Karpas-422 (cell line): ENCODE measurements around the gene ROR1. TPM values are rescaled to one million over a fixed set of nuclear protein-coding genes. Genes with fewer than 3 reads are reported as not detected.

Source experiments
- DNase-seq: peaks from one replicate; pipeline ENCODE4 v3.0.0-alpha.2; 2015
- H2AFZ ChIP-seq: fragments of 200-600 bp; sonication (generic); 2 replicates; pipeline ENCODE4 v1.6.1; 2014; ENCODE audit warnings: antibody characterized with exemption, low read length, mixed read lengths
- H3K27ac ChIP-seq: fragments of 200-600 bp; sonication (generic); 2 replicates; pipeline ENCODE4 v1.5.1; 2014; ENCODE audit warnings: mild to moderate bottlenecking, low read length, moderate library complexity
- H3K27me3 ChIP-seq: fragments of 200-600 bp; sonication (generic); 2 replicates; pipeline ENCODE4 v1.6.1; 2014; ENCODE audit warnings: low read length, mixed read lengths
- H3K36me3 ChIP-seq: fragments of 200-600 bp; sonication (generic); 2 replicates; pipeline ENCODE4 v1.6.1; 2014; ENCODE audit warnings: low read length, mixed read lengths; ENCODE audit not compliant: insufficient read depth
- H3K4me1 ChIP-seq: fragments of 200-600 bp; sonication (generic); 2 replicates; pipeline ENCODE4 v1.6.1; 2014; ENCODE audit warnings: mild to moderate bottlenecking, low read length, mixed read lengths
- H3K4me2 ChIP-seq: fragments of 200-600 bp; sonication (generic); 2 replicates; pipeline ENCODE4 v1.6.1; 2014; ENCODE audit warnings: low read length, low read depth, mild to moderate bottlenecking; ENCODE audit not compliant: poor library complexity, severe bottlenecking
- H3K4me3 ChIP-seq: fragments of 200-600 bp; sonication (generic); 2 replicates; pipeline ENCODE4 v1.5.1; 2014; ENCODE audit warnings: mild to moderate bottlenecking, antibody characterized with exemption, low read length, mixed read lengths
- H3K79me2 ChIP-seq: fragments of 200-600 bp; sonication (generic); 2 replicates; pipeline ENCODE4 v1.6.1; 2014; ENCODE audit warnings: mild to moderate bottlenecking, low read length, mixed read lengths
- H3K9ac ChIP-seq: fragments of 200-600 bp; sonication (generic); 2 replicates; pipeline ENCODE4 v1.6.0; 2014; ENCODE audit warnings: low read length
- H3K9me2 ChIP-seq: fragments of 200-600 bp; sonication (generic), shearing (Covaris generic); replicated peaks from 2 replicates; pipeline ENCODE4 v1.6.0; 2014; ENCODE audit warnings: mild to moderate bottlenecking, low read length, moderate library complexity; ENCODE audit not compliant: insufficient read depth
- H3K9me3 ChIP-seq: fragments of 300-700, 200-600 bp; sonication (generic); 2 replicates; pipeline ENCODE4 v1.6.1; 2014; ENCODE audit warnings: low read length, mixed read lengths
- H4K20me1 ChIP-seq: fragments of 200-600 bp; sonication (generic); 2 replicates; pipeline ENCODE4 v1.6.1; 2014; ENCODE audit warnings: mild to moderate bottlenecking, antibody characterized with exemption, low read length, low read depth; ENCODE audit not compliant: insufficient read depth
- total RNA-seq: library from RNA; depleted of rRNA; stranded (reverse); fragments of >200 nt; shearing (Covaris generic); gene quantifications from 2 replicates; pipeline ENCODE4 v1.2.3, GENCODE V29; 2014; ENCODE audit warnings: low replicate concordance

ROR1 gene
- total RNA-seq, 1 experiment from 2014 or later: not detected

GRCh38 chr1:63931468-63931867 lies 157.7 kb downstream of the ROR1 start:
- H3K79me2 ChIP-seq: no peaks in the 10 kb centered on the region
- DNase-seq: no peak
- H3K4me3 ChIP-seq: no peak overlapping the region
- H3K27ac ChIP-seq: no peak overlapping the region
- H3K4me1 ChIP-seq: no peaks in the 10 kb centered on the region
- H3K36me3 ChIP-seq: no peaks in the 10 kb centered on the region
- H3K27me3 ChIP-seq: no peaks in the 10 kb centered on the region
- H3K4me2 ChIP-seq: no peak overlapping the region
- no peak overlapping the region for H3K9ac ChIP-seq
- H3K9me2 ChIP-seq: no peaks in the 10 kb centered on the region
- no peaks in the 10 kb centered on the region for H4K20me1 ChIP-seq
- no peak overlapping the region for H2AFZ ChIP-seq
- H3K9me3 ChIP-seq: no peaks in the 10 kb centered on the region

GRCh38 chr1:63934697-63935096 lies 160.9 kb downstream of the ROR1 start:
- H3K9ac ChIP-seq: no peak overlapping the region

GRCh38 chr1:63935143-63935542 lies 161.3 kb downstream of the ROR1 start:
- H3K9me3 ChIP-seq: no peaks in the 10 kb centered on the region
- H2AFZ ChIP-seq: no peak overlapping the region
- H4K20me1 ChIP-seq: no peaks in the 10 kb centered on the region
- H3K36me3 ChIP-seq: no peaks in the 10 kb centered on the region
- H3K9ac ChIP-seq: no peak overlapping the region
- no peak overlapping the region for H3K4me3 ChIP-seq
- H3K4me1 ChIP-seq: no peaks in the 10 kb centered on the region
- no peak overlapping the region for H3K27ac ChIP-seq
- no peak for DNase-seq
- no peaks in the 10 kb centered on the region for H3K27me3 ChIP-seq
- no peaks in the 10 kb centered on the region for H3K9me2 ChIP-seq
- no peak overlapping the region for H3K4me2 ChIP-seq
- H3K79me2 ChIP-seq: no peaks in the 10 kb centered on the region

More at GRCh38 chr1:63934697-63935096, 160.9 kb downstream of the ROR1 start:
- Histone ChIP-seq H3K79me2 (no peaks in the 10 kb centered on the region), H3K9me3 (no peaks in the 10 kb centered on the region), H3K4me1 (no peaks in the 10 kb centered on the region), H3K4me3 (no peak overlapping the region), H2AFZ (no peak overlapping the region), H3K27me3 (no peaks in the 10 kb centered on the region), H4K20me1 (no peaks in the 10 kb centered on the region), H3K4me2 (no peak overlapping the region), H3K27ac (no peak overlapping the region), H3K36me3 (no peaks in the 10 kb centered on the region), H3K9me2 (no peaks in the 10 kb centered on the region)
- no peak for DNase-seq

GRCh38 chr1:63935553-63935952 lies 161.7 kb downstream of the ROR1 start:
- H3K36me3 ChIP-seq: no peaks in the 10 kb centered on the region
- H3K9me3 ChIP-seq: no peaks in the 10 kb centered on the region
- H3K79me2 ChIP-seq: no peaks in the 10 kb centered on the region
- H3K9me2 ChIP-seq: no peaks in the 10 kb centered on the region
- no peak overlapping the region for H3K27ac ChIP-seq
- no peak overlapping the region for H3K9ac ChIP-seq
- DNase-seq: no peak
- H3K4me2 ChIP-seq: no peak overlapping the region
- H2AFZ ChIP-seq: no peak overlapping the region
- H4K20me1 ChIP-seq: no peaks in the 10 kb centered on the region
- no peaks in the 10 kb centered on the region for H3K27me3 ChIP-seq
- no peak overlapping the region for H3K4me3 ChIP-seq
- no peaks in the 10 kb centered on the region for H3K4me1 ChIP-seq

GRCh38 chr1:63936276-63936675 lies 162.5 kb downstream of the ROR1 start:
- Histone ChIP-seq H3K27me3 (no peaks in the 10 kb centered on the region), H3K79me2 (no peaks in the 10 kb centered on the region)

GRCh38 chr1:63936801-63937200 lies 163.0 kb downstream of the ROR1 start:
- Histone ChIP-seq H2AFZ (no peak overlapping the region), H3K4me3 (no peak overlapping the region), H3K36me3 (no peaks in the 10 kb centered on the region), H3K79me2 (no peaks in the 10 kb centered on the region), H3K27me3 (no peaks in the 10 kb centered on the region), H3K27ac (no peak overlapping the region), H3K4me1 (no peaks in the 10 kb centered on the region), H3K4me2 (no peak overlapping the region), H3K9me2 (no peaks in the 10 kb centered on the region), H4K20me1 (no peaks in the 10 kb centered on the region), H3K9ac (no peak overlapping the region), H3K9me3 (no peaks in the 10 kb centered on the region)
- no peak for DNase-seq

More at GRCh38 chr1:63936276-63936675, 162.5 kb downstream of the ROR1 start:
- no peak for DNase-seq
- no peak overlapping the region for H3K4me2 ChIP-seq
- no peaks in the 10 kb centered on the region for H3K4me1 ChIP-seq
- H3K36me3 ChIP-seq: no peaks in the 10 kb centered on the region
- H3K9me3 ChIP-seq: no peaks in the 10 kb centered on the region
- H3K9me2 ChIP-seq: no peaks in the 10 kb centered on the region
- H2AFZ ChIP-seq: no peak overlapping the region
- no peak overlapping the region for H3K27ac ChIP-seq
- H3K4me3 ChIP-seq: no peak overlapping the region
- no peak overlapping the region for H3K9ac ChIP-seq
- no peaks in the 10 kb centered on the region for H4K20me1 ChIP-seq

- no peak overlapping the region for H3K4me2 ChIP-seq
- no peaks in the 10 kb centered on the region for H3K9me3 ChIP-seq
- H2AFZ ChIP-seq: no peak overlapping the region
- no peak for DNase-seq
- H3K9me2 ChIP-seq: no peaks in the 10 kb centered on the region
- no peak overlapping the region for H3K27ac ChIP-seq
- H3K9ac ChIP-seq: no peak overlapping the region
- H3K36me3 ChIP-seq: no peaks in the 10 kb centered on the region
- no peaks in the 10 kb centered on the region for H3K79me2 ChIP-seq
- no peaks in the 10 kb centered on the region for H4K20me1 ChIP-seq
- no peaks in the 10 kb centered on the region for H3K4me1 ChIP-seq
- no peak overlapping the region for H3K4me3 ChIP-seq
- H3K27me3 ChIP-seq: no peaks in the 10 kb centered on the region
Observed at GRCh38 chr1:63937461-63938022, 163.7 kb downstream of the ROR1 start.

- Histone ChIP-seq H3K79me2 (no peaks in the 10 kb centered on the region), H3K27ac (no peak overlapping the region), H3K27me3 (no peaks in the 10 kb centered on the region), H2AFZ (no peak overlapping the region), H3K36me3 (no peaks in the 10 kb centered on the region), H4K20me1 (no peaks in the 10 kb centered on the region), H3K9ac (no peak overlapping the region), H3K9me3 (no peaks in the 10 kb centered on the region), H3K4me1 (no peaks in the 10 kb centered on the region), H3K4me2 (no peak overlapping the region), H3K4me3 (no peak overlapping the region), H3K9me2 (no peaks in the 10 kb centered on the region)
- no peak for DNase-seq
Observed at GRCh38 chr1:63940440-63940839, 166.6 kb downstream of the ROR1 start.

GRCh38 chr1:63943393-63943792 lies 169.6 kb downstream of the ROR1 start:
- H3K9me2 ChIP-seq: no peaks in the 10 kb centered on the region

More at GRCh38 chr1:63943393-63943792, 169.6 kb downstream of the ROR1 start:
- Histone ChIP-seq H3K4me1 (no peaks in the 10 kb centered on the region), H3K9ac (no peak overlapping the region), H3K36me3 (no peaks in the 10 kb centered on the region), H2AFZ (no peak overlapping the region), H3K9me3 (no peaks in the 10 kb centered on the region), H3K79me2 (no peaks in the 10 kb centered on the region), H3K4me2 (no peak overlapping the region), H4K20me1 (no peaks in the 10 kb centered on the region), H3K27me3 (no peaks in the 10 kb centered on the region), H3K27ac (no peak overlapping the region), H3K4me3 (no peak overlapping the region)
- no peak for DNase-seq
